ENCODE measurements around the gene FEM1B.

The FEM1B gene

DNA sequence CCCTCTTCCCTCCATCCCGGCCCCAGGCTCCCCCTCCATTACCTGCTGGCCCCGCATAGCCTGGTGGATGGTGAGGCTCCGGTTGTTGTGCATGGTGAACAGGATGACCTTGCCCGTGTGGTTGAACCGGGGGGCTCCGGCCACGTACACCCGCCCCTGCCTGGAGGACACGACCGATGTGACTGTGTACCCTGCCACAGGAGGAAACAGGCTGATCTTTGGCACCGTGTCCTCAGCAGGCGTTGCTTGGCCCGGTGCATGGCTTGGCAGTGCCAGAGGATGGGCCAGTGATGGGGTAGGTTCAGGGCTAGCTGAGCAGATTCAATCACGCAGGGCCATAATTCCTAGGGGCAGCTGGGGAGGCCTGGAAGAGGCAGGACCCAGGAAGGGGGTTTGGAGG, 58.1 kb downstream of the FEM1B start:
- peak; percentile 11; the same call in 2 of the 3 replicates for ATAC-seq
- TF ChIP-seq TOX (CRISPR knock-in tag; IDR thresholded peaks at IDR 0.05; ENCODE audit: borderline replicate concordance) (no peak), OSR1 (CRISPR knock-in tag; IDR thresholded peaks at IDR 0.05) (no peak), ZNF565 (CRISPR knock-in tag; conservative IDR thresholded peaks at IDR 0.05; ENCODE audit: low read depth) (no peak), PATZ1 (CRISPR knock-in tag; IDR thresholded peaks at IDR 0.05; ENCODE audit: borderline replicate concordance) (no peak), BACH2 (CRISPR knock-in tag; IDR thresholded peaks at IDR 0.05; ENCODE audit: borderline replicate concordance) (no peak)
- TF ChIP-seq, protein P1, sequence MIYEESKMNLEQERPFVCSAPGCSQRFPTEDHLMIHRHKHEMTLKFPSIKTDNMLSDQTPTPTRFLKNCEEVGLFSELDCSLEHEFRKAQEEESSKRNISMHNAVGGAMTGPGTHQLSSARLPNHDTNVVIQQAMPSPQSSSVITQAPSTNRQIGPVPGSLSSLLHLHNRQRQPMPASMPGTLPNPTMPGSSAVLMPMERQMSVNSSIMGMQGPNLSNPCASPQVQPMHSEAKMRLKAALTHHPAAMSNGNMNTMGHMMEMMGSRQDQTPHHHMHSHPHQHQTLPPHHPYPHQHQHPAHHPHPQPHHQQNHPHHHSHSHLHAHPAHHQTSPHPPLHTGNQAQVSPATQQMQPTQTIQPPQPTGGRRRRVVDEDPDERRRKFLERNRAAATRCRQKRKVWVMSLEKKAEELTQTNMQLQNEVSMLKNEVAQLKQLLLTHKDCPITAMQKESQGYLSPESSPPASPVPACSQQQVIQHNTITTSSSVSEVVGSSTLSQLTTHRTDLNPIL (CRISPR knock-in tag; IDR thresholded peaks at IDR 0.05; ENCODE audit: low read depth), result no peak

DNA sequence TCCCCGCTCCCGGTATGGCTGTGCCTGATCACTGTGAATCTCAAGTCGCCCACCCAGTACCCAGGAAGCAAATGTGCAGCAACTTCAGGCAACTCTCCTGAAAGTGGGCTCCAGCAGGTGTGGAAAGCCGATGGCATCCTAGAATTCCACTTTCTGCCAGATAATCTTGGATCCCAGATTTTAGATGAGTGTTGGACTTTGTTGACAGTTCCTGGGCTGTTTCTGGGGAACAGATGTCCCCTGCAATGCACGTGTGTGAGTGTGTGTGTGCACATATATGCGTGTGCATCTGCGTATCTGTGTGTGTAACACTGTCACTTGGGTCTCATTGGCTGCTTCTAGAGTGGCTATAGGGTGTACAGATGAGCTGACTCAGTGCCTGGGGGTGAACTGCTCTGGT, 59.0 kb downstream of the FEM1B start:
- ATAC-seq, result no peak
- TF ChIP-seq POU6F1 (CRISPR knock-in tag; IDR thresholded peaks at IDR 0.05; ENCODE audit: borderline replicate concordance, low read depth) (no peak), ISL1 (CRISPR knock-in tag; IDR thresholded peaks at IDR 0.05) (no peak), TSHZ2 (CRISPR knock-in tag; IDR thresholded peaks at IDR 0.05) (no peak), GLIS3 (CRISPR knock-in tag; IDR thresholded peaks at IDR 0.05) (no peak), RARB (CRISPR knock-in tag; IDR thresholded peaks at IDR 0.05) (no peak)
- TF ChIP-seq, protein P2, sequence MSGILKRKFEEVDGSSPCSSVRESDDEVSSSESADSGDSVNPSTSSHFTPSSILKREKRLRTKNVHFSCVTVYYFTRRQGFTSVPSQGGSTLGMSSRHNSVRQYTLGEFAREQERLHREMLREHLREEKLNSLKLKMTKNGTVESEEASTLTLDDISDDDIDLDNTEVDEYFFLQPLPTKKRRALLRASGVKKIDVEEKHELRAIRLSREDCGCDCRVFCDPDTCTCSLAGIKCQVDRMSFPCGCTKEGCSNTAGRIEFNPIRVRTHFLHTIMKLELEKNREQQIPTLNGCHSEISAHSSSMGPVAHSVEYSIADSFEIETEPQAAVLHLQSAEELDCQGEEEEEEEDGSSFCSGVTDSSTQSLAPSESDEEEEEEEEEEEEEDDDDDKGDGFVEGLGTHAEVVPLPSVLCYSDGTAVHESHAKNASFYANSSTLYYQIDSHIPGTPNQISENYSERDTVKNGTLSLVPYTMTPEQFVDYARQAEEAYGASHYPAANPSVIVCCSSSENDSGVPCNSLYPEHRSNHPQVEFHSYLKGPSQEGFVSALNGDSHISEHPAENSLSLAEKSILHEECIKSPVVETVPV (CRISPR knock-in tag; IDR thresholded peaks at IDR 0.05), result no peak

- TF ChIP-seq, protein P2 (CRISPR knock-in tag; IDR thresholded peaks at IDR 0.05), result no peak
- no peak for TF ChIP-seq TCF4 (CRISPR knock-in tag; IDR thresholded peaks at IDR 0.05; ENCODE audit: borderline replicate concordance)
- TF ChIP-seq TOX (CRISPR knock-in tag; IDR thresholded peaks at IDR 0.05; ENCODE audit: borderline replicate concordance), result no peak
- no peak for TF ChIP-seq TSHZ2 (CRISPR knock-in tag; IDR thresholded peaks at IDR 0.05)
- TF ChIP-seq SNAI2 (CRISPR knock-in tag; IDR thresholded peaks at IDR 0.05), result no peak
- no peak for TF ChIP-seq POU6F1 (CRISPR knock-in tag; IDR thresholded peaks at IDR 0.05; ENCODE audit: borderline replicate concordance, low read depth)
- TF ChIP-seq ARNTL (CRISPR knock-in tag; IDR thresholded peaks at IDR 0.05; ENCODE audit: borderline replicate concordance, low read depth), result no peak
- TF ChIP-seq CSDC2 (CRISPR knock-in tag; IDR thresholded peaks at IDR 0.05), result no peak
- no peak for TF ChIP-seq GLIS3 (CRISPR knock-in tag; IDR thresholded peaks at IDR 0.05)
- TF ChIP-seq PATZ1 (CRISPR knock-in tag; IDR thresholded peaks at IDR 0.05; ENCODE audit: borderline replicate concordance), result no peak
- TF ChIP-seq ZFP30 (CRISPR knock-in tag; IDR thresholded peaks at IDR 0.05), result no peak
- no peak for ATAC-seq
Measured at GRCh38 chr15:68337826-68338225, 60.3 kb downstream of the FEM1B start.

Measured in SK-N-SH treated with all-trans-retinoic acid at 6 μM for 48 hours (cell line).